Measurements from ENCODE around the gene CEP78. TPM values are rescaled to one million over a fixed set of nuclear protein-coding genes. Genes with fewer than 3 reads are reported as not detected.
"Not testable (repeated sequence)": the region's sequence is repeated elsewhere in the genome, so short reads cannot be mapped to it uniquely, and the experiment has no call there.

Gene CEP78
- total and polyA plus RNA-seq, 3 experiments from 2014 or later, result 29.4 to 44.1 (median 37.9) TPM

DNA sequence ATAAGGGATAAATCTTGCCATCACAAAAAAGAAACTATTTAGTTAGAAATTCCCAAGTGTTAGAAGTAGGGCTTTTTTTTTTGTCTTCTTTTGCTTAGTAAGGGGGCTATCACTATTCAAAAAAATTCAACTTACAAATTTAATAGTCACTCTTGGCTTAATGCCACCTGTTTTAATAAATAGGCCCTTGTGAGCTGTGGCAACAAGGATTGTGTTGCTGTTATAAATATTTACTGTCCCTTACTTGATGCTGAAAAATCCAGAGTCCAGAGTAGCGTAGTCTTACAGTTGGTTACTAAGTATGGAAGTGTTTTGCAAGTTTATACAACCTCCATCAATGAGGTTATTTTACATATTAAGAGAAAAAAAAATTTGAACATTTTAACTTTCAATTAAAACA lies 21.4 kb upstream of the CEP78 start:
- CTCF ChIA-PET, result interaction anchor here (0.9 to 3.4 kb wide), 9 partner anchors 9 to 373 kb away, joined by 3 to 15 read pairs (median 4); no protein-coding TSS in a partner anchor
- POLR2A ChIA-PET, result interaction anchor here (0.5 kb wide), 1 partner anchor 10 kb away, joined by 3 read pairs; no protein-coding TSS in a partner anchor
- peaks cover 41 to 44% (median 42%) of the 10 kb centered on the region in 3 donors for H3K4me1 Mint-ChIP-seq

DNA sequence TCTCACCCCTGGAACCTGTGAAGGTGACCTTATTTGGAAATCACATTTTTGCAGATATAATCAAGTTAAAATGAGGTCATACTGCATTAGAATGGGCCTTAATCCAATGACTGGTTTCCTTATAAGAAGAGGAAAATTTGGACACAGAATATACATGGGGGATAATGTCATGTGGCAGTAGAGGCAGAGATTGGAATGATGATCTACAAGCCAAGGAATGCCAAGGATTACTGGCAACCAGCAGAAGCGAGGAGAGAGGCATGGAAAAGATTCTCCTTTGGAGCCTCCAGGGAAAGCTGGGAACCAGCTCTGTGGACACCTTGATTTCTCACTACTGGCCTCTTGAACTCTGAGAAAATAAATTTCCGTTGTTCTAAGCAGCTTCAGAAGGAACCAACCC lies 20.2 kb upstream of the CEP78 start:
- CTCF ChIA-PET, result interaction anchor here (1.1 to 3.4 kb wide), 3 partner anchors 101 to 239 kb away, joined by 4 to 15 read pairs (median 4); no protein-coding TSS in a partner anchor
- no peak overlapping the region for H3K27ac ChIP-seq (ENCODE audit: low read depth, low read length)
- H3K4me1 ChIP-seq (ENCODE audit: insufficient read depth, low read length), result peaks cover 33% of the 10 kb centered on the region
- peaks cover 0 to 2% (median 0%) of the 10 kb centered on the region in 3 donors for H3K36me3 Mint-ChIP-seq
- no peak overlapping the region for H3K4me3 Mint-ChIP-seq
- no peak for DNase-seq
- H3K4me3 ChIP-seq (ENCODE audit: low read length), result no peak overlapping the region
- no peaks in the 10 kb centered on the region for H3K27me3 ChIP-seq (ENCODE audit: insufficient read depth, low read length, poor library complexity, severe bottlenecking)
- POLR2A ChIA-PET, result no interaction called here
- peaks cover 0 to 5% of the 10 kb centered on the region in 2 donors for H3K27me3 Mint-ChIP-seq
- no peaks in the 10 kb centered on the region for H3K9me3 Mint-ChIP-seq
- H3K4me1 Mint-ChIP-seq, result peaks cover 31 to 33% (median 33%) of the 10 kb centered on the region in 3 donors
- H3K36me3 ChIP-seq (ENCODE audit: insufficient read depth, low read length), result no peaks in the 10 kb centered on the region
- H3K9me3 ChIP-seq (ENCODE audit: low read length), result no peaks in the 10 kb centered on the region
- no peak overlapping the region for H3K27ac Mint-ChIP-seq

More for the DNA sequence above, 21.4 kb upstream of the CEP78 start:
- Mint-ChIP-seq H3K27me3 (peaks cover 0 to 2% of the 10 kb centered on the region in 2 donors), H3K9me3 (no peaks in the 10 kb centered on the region), H3K27ac (no peak overlapping the region), H3K4me3 (no peak overlapping the region), H3K36me3 (no peaks in the 10 kb centered on the region)
- DNase-seq, result no peak
- Histone ChIP-seq H3K27me3 (ENCODE audit: insufficient read depth, low read length, poor library complexity, severe bottlenecking) (no peaks in the 10 kb centered on the region), H3K27ac (ENCODE audit: low read depth, low read length) (no peak overlapping the region), H3K4me1 (ENCODE audit: insufficient read depth, low read length) (peaks cover 40% of the 10 kb centered on the region), H3K4me3 (ENCODE audit: low read length) (no peak overlapping the region), H3K9me3 (ENCODE audit: low read length) (no peaks in the 10 kb centered on the region), H3K36me3 (ENCODE audit: insufficient read depth, low read length) (no peaks in the 10 kb centered on the region)

DNA sequence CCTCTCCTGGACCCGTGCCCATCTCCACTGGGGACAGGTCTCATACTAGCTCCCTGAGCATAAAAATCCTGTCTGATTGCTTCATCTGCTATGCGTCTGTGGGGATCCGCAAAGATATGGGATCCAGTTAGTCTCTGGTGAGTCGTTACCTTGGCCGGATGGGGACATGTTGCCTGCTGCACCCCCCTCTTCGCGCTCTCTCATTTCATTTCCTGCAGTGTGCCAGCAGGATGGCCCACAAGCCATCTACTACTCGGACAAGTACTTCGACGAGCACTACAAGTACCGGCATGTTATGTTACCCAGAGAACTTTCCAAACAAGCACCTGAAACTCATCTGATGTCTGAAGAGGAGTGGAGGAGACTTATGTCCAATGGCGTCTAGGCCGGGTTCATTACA lies 17.0 kb upstream of the CEP78 start:
- Mint-ChIP-seq H3K9me3 (no peaks in the 10 kb centered on the region), H3K4me3 (no peak overlapping the region), H3K27ac (no peak overlapping the region), H3K4me1 (peaks cover under 1 to 1% (median 1%) of the 10 kb centered on the region in 3 donors), H3K36me3 (peaks cover 0 to 8% (median 0%) of the 10 kb centered on the region in 3 donors), H3K27me3 (peaks cover 5 to 8% of the 10 kb centered on the region in 2 donors)
- Histone ChIP-seq H3K27me3 (ENCODE audit: insufficient read depth, low read length, poor library complexity, severe bottlenecking) (no peaks in the 10 kb centered on the region), H3K4me1 (ENCODE audit: insufficient read depth, low read length) (peaks cover under 1% of the 10 kb centered on the region), H3K27ac (ENCODE audit: low read depth, low read length) (no peak overlapping the region), H3K4me3 (ENCODE audit: low read length) (no peak overlapping the region), H3K9me3 (ENCODE audit: low read length) (no peaks in the 10 kb centered on the region), H3K36me3 (ENCODE audit: insufficient read depth, low read length) (no peaks in the 10 kb centered on the region)
- ChIA-PET POLR2A (no interaction called here), CTCF (interaction anchor here (1.2 kb wide), 1 partner anchor 18 kb away, joined by 3 read pairs; no protein-coding TSS in a partner anchor)
- no peak for DNase-seq

DNA sequence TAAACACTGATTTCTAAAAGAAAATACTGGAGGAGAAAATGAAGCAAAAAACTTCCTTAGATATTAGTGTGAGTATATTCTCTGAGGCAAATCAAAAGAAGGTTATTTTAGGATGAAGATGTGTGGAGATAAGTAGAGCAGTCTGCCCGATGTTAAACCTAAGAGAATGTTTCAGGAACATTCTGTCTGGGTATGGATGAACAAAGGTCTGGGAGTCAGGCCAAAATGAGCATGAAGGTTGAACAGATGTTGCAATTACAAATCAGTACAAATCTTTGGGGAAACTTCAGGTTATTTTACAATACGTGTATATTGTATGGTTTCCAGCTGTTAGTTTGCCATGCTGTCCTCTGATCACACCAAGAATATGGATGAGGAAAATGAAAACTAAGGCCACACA lies 14.4 kb upstream of the CEP78 start:
- no peak overlapping the region for H3K27ac ChIP-seq (ENCODE audit: low read depth, low read length)

DNA sequence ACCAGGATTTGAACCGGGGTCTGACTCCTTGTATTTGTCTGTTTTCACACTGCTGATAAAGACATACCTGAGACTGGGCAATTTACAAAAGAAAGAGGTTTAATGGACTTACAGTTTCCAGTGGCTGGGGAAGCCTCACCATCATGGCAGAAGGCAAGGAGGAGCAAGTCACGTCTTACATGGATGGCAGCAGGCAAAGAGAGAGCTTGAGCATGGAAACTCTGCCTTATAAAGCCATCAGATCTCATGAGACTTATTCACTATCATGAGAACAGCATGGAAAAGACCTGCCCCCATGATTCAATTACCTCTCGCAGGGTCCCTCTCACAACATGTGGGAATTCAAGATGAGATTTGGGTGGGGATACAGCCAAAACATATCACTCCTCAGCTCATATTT lies 14.0 kb upstream of the CEP78 start:
- H3K4me3 Mint-ChIP-seq; H3K9me3 ChIP-seq (ENCODE audit: low read length); POLR2A ChIA-PET; H3K27ac Mint-ChIP-seq; H3K36me3 Mint-ChIP-seq; H3K36me3 ChIP-seq (ENCODE audit: insufficient read depth, low read length); H3K4me1 Mint-ChIP-seq; CTCF ChIA-PET; H3K9me3 Mint-ChIP-seq; H3K27me3 ChIP-seq (ENCODE audit: insufficient read depth, low read length, poor library complexity, severe bottlenecking); H3K4me3 ChIP-seq (ENCODE audit: low read length); DNase-seq; H3K4me1 ChIP-seq (ENCODE audit: insufficient read depth, low read length); H3K27ac ChIP-seq (ENCODE audit: low read depth, low read length): not testable (repeated sequence)
- H3K27me3 Mint-ChIP-seq, result peaks cover 5 to 18% of the 10 kb centered on the region in 2 donors

More for the DNA sequence above, 14.4 kb upstream of the CEP78 start:
- Histone ChIP-seq H3K36me3 (ENCODE audit: insufficient read depth, low read length) (no peaks in the 10 kb centered on the region), H3K9me3 (ENCODE audit: low read length) (no peaks in the 10 kb centered on the region), H3K27me3 (ENCODE audit: insufficient read depth, low read length, poor library complexity, severe bottlenecking) (no peaks in the 10 kb centered on the region), H3K4me3 (ENCODE audit: low read length) (no peak overlapping the region), H3K4me1 (ENCODE audit: insufficient read depth, low read length) (no peaks in the 10 kb centered on the region)
- CTCF ChIA-PET, result no interaction called here
- Mint-ChIP-seq H3K27me3 (peaks cover 5 to 18% of the 10 kb centered on the region in 2 donors), H3K36me3 (peaks cover 0 to 8% (median 0%) of the 10 kb centered on the region in 3 donors), H3K4me3 (no peak overlapping the region), H3K4me1 (no peaks in the 10 kb centered on the region), H3K27ac (no peak overlapping the region), H3K9me3 (no peaks in the 10 kb centered on the region)
- POLR2A ChIA-PET, result no interaction called here
- no peak for DNase-seq

DNA sequence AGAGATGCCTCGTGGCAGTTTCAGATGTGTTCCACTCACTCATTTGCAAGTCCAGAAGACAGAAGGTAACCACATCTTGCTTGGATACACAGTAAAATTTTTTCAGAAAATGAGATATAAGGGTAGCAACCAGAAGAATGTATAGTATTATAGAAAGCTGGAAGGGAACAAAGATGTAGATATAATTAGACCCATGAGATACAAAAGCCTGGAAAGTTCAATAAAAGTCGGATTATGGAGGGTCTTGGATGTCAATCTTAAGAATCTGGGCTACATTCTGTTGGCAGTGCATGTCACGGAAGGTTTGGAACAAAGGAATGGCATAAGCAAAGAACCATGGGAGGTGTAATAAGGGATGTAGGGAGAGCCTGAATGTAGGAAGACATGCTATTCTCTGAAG lies 5.1 kb upstream of the CEP78 start:
- ChIA-PET CTCF (no interaction called here), POLR2A (no interaction called here)
- no peak overlapping the region for H3K4me3 ChIP-seq (ENCODE audit: low read length)
- no peak overlapping the region for H3K27ac Mint-ChIP-seq
- no peak overlapping the region for H3K27ac ChIP-seq (ENCODE audit: low read depth, low read length)
- no peaks in the 10 kb centered on the region for H3K9me3 Mint-ChIP-seq
- peaks cover 7% of the 10 kb centered on the region for H3K4me1 ChIP-seq (ENCODE audit: insufficient read depth, low read length)
- H3K27me3 ChIP-seq (ENCODE audit: insufficient read depth, low read length, poor library complexity, severe bottlenecking), result no peaks in the 10 kb centered on the region
- no peaks in the 10 kb centered on the region for H3K36me3 ChIP-seq (ENCODE audit: insufficient read depth, low read length)
- H3K9me3 ChIP-seq (ENCODE audit: low read length), result no peaks in the 10 kb centered on the region
- no peak for DNase-seq
- H3K4me1 Mint-ChIP-seq, result peaks cover 1 to 2% (median 1%) of the 10 kb centered on the region in 3 donors
- H3K36me3 Mint-ChIP-seq, result peaks cover 0 to 3% (median 0%) of the 10 kb centered on the region in 3 donors
- H3K4me3 Mint-ChIP-seq, result peak overlapping the region in 1 of 7 donors; percentile 11
- peaks cover 6 to 23% of the 10 kb centered on the region in 2 donors for H3K27me3 Mint-ChIP-seq

DNA sequence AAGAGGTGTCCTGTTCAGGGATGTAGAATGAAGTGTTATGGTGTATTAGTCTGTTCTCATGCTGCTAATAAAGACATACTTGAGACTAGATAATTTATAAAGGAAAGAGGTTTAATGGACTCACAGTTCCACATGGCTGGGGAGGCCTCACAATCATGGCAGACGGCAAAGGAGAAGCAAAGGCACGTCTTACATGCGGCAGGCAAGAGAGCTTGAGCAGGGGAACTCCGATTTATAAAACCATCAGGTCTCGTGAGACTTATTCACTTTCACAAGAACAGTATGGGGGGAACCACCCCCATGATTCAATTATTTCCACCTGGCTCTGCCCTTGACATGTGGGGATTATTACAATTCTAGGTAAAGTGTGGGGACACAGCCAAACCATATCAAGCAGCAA lies 3.4 kb upstream of the CEP78 start:
- peaks cover 16% of the 10 kb centered on the region for H3K4me1 ChIP-seq (ENCODE audit: insufficient read depth, low read length)
- POLR2A ChIA-PET; H3K9me3 ChIP-seq (ENCODE audit: low read length); H3K36me3 Mint-ChIP-seq; H3K36me3 ChIP-seq (ENCODE audit: insufficient read depth, low read length); H3K27me3 ChIP-seq (ENCODE audit: insufficient read depth, low read length, poor library complexity, severe bottlenecking); DNase-seq; H3K9me3 Mint-ChIP-seq; H3K27ac ChIP-seq (ENCODE audit: low read depth, low read length); H3K4me3 ChIP-seq (ENCODE audit: low read length); H3K4me3 Mint-ChIP-seq; H3K27ac Mint-ChIP-seq: not testable (repeated sequence)
- Mint-ChIP-seq H3K4me1 (peaks cover 10 to 13% (median 12%) of the 10 kb centered on the region in 3 donors), H3K27me3 (peaks cover 7 to 10% of the 10 kb centered on the region in 2 donors)
- CTCF ChIA-PET, result interaction anchor here (1.1 to 1.2 kb wide), 2 partner anchors 18 to 28 kb away, joined by 4 read pairs; no protein-coding TSS in a partner anchor

DNA sequence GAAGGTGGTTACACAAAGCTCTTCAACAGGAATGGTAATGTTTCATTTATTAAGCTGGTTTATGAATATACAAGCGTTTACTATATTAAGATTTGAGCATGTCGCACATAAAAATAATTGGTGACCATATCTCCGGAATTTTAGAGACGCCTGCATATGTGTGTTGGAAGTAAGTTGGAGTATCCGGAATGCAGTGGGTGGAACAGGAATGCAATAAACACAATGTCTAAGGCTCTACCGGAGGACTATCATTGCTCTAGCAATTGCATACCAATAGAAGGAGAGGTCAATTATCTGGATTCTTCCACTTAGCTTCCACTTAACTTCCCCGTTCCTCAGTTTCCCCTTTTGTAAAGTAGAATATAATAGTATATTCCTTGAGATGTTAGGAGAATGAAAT lies 1.1 kb upstream of the CEP78 start:
- Mint-ChIP-seq H3K36me3 (peaks cover 0 to 10% (median 3%) of the 10 kb centered on the region in 3 donors), H3K4me1 (peaks cover 31 to 35% (median 34%) of the 10 kb centered on the region in 3 donors), H3K27me3 (peaks cover 0 to 2% of the 10 kb centered on the region in 2 donors), H3K4me3 (peak overlapping the region in 1 of 7 donors; percentile 97), H3K9me3 (no peaks in the 10 kb centered on the region), H3K27ac (peak overlapping the region in 4 of 8 donors; percentile 24 to 98 (median 96))
- peak overlapping the region; percentile 88 for H3K4me3 ChIP-seq (ENCODE audit: low read length)
- ChIA-PET CTCF (interaction anchor here (0.5 to 1.4 kb wide), 2 partner anchors 192 to 257 kb away, joined by 3 to 4 read pairs; no protein-coding TSS in a partner anchor), POLR2A (no interaction called here)
- no peak for DNase-seq
- peaks cover 33% of the 10 kb centered on the region for H3K4me1 ChIP-seq (ENCODE audit: insufficient read depth, low read length)
- H3K9me3 ChIP-seq (ENCODE audit: low read length), result no peaks in the 10 kb centered on the region
- no peaks in the 10 kb centered on the region for H3K27me3 ChIP-seq (ENCODE audit: insufficient read depth, low read length, poor library complexity, severe bottlenecking)
- no peak overlapping the region for H3K27ac ChIP-seq (ENCODE audit: low read depth, low read length)
- no peaks in the 10 kb centered on the region for H3K36me3 ChIP-seq (ENCODE audit: insufficient read depth, low read length)
